ENCODE results near the gene CYP19A1.

- TF ChIP-seq SPI1 (IDR thresholded peaks at IDR 0.05; ENCODE audit: low read depth, low read length) (no peak), POLR2AphosphoS5 (IDR thresholded peaks at IDR 0.05; ENCODE audit: low read depth, low read length) (no peak), POLR2A (IDR thresholded peaks at IDR 0.05; ENCODE audit: low read depth, low read length) (no peak)
Measured at GRCh38 chr15:51365417-51365816, 27.0 kb upstream of the CYP19A1 start.
